HG03095 (cell line): ENCODE results near the gene LENG8.
"Not testable (repeated sequence)": the region's sequence is repeated elsewhere in the genome, so short reads cannot be mapped to it uniquely, and the experiment has no call there.

ENCODE experiments used
- ATAC-seq: cut with Tn5 transposase; IDR thresholded peaks from one replicate; pipeline ENCODE4 v1.9.1; 2021; ENCODE audit warnings: moderate library complexity; ENCODE audit not compliant: unreplicated experiment

Gene LENG8

GRCh38 chr19:54439174-54439851 lies 9.7 kb upstream of the LENG8 start:
- ATAC-seq: no peak

- no peak for ATAC-seq
Measured at GRCh38 chr19:54440641-54441040, 8.4 kb upstream of the LENG8 start.

GRCh38 chr19:54444737-54445136 lies 4.3 kb upstream of the LENG8 start:
- ATAC-seq: no peak

- not testable (repeated sequence) for ATAC-seq
Measured at GRCh38 chr19:54446349-54446748, 2.6 kb upstream of the LENG8 start.

- no peak for ATAC-seq
Measured at GRCh38 chr19:54448040-54448773, 792 bp upstream of the LENG8 start.

- ATAC-seq: no peak
Measured at GRCh38 chr19:54449701-54450069, 686 bp downstream of the LENG8 start.

GRCh38 chr19:54451331-54451871 lies 2.4 kb downstream of the LENG8 start:
- ATAC-seq: no peak

- no peak for ATAC-seq
Measured at GRCh38 chr19:54451997-54452396, 3.0 kb downstream of the LENG8 start.

- ATAC-seq: no peak
Measured at GRCh38 chr19:54452626-54453025, 3.6 kb downstream of the LENG8 start.

- no peak for ATAC-seq
Measured at GRCh38 chr19:54453921-54454780, 5.2 kb downstream of the LENG8 start.

- no peak for ATAC-seq
Measured at GRCh38 chr19:54454781-54455675, 6.0 kb downstream of the LENG8 start.

GRCh38 chr19:54455786-54456422 lies 6.9 kb downstream of the LENG8 start:
- no peak for ATAC-seq

GRCh38 chr19:54456423-54457373 lies 7.7 kb downstream of the LENG8 start:
- ATAC-seq: no peak

- no peak for ATAC-seq
Measured at GRCh38 chr19:54457773-54458647, 9.0 kb downstream of the LENG8 start.

GRCh38 chr19:54458648-54459281 lies 9.8 kb downstream of the LENG8 start:
- ATAC-seq: no peak

- no peak for ATAC-seq
Measured at GRCh38 chr19:54459282-54460229, 10.6 kb downstream of the LENG8 start.
